Tibial nerve (tissue), 4 donors: ENCODE results near the gene HK3. TPM values are rescaled to one million over a fixed set of nuclear protein-coding genes. Genes with fewer than 3 reads are reported as not detected.

Source experiments
- DNase-seq, 2 donors: peaks; one replicate each; pipeline ENCODE4 v3.0.0-alpha.2; 2019; ENCODE audit warnings: low spot score in 2 of 2
- H3K27ac ChIP-seq, 4 donors: fragments of 200-600 bp; sonication (generic) in 3 of 4; one replicate each; pipeline ENCODE4 v1.5.1; 2017 to 2019; ENCODE audit warnings: mild to moderate bottlenecking in 1 of 4
- H3K27me3 ChIP-seq, 2 donors: fragments of 200-600 bp; sonication (generic) in 1 of 2; one replicate each; pipeline versions ENCODE4 v1.5.1 to v1.6.0; 2017 to 2019
- H3K36me3 ChIP-seq, 3 donors: fragments of 200-600 bp; sonication (generic); one replicate each; pipeline ENCODE4 v1.5.1; 2018 to 2019
- H3K4me1 ChIP-seq, 4 donors: fragments of 200-600 bp; sonication (generic) in 3 of 4; one replicate each; pipeline ENCODE4 v1.5.1; 2017 to 2019
- H3K4me3 ChIP-seq, 4 donors: fragments of 200-600 bp; sonication (generic) in 3 of 4; one replicate each; pipeline ENCODE4 v1.5.1; 2017 to 2019; ENCODE audit warnings: mild to moderate bottlenecking in 1 of 4, moderate library complexity in 1 of 4
- H3K9me3 ChIP-seq, 4 donors: fragments of 200-600 bp; sonication (generic) in 3 of 4; one replicate each; pipeline ENCODE4 v1.5.1; 2017 to 2019
- EP300 ChIP-seq, 2 donors: sonication (generic); formaldehyde crosslinking; IDR thresholded peaks; one replicate each; pipeline ENCODE4 v1.6.1; 2017; ENCODE audit warnings: antibody characterized with exemption in 2 of 2, mild to moderate bottlenecking in 1 of 2
- POLR2A ChIP-seq, 2 donors: fragments of 450-650 bp; IDR thresholded peaks; one replicate each; pipeline ENCODE4 v1.6.1; 2017; ENCODE audit warnings: antibody characterized with exemption in 2 of 2, mild to moderate bottlenecking in 2 of 2, moderate library complexity in 2 of 2
- WGBS, 2 donors: methylation state at CpG; one replicate each; pipeline ENCODE4 v1.1.5; 2018; 5-methylcytosine and 5-hydroxymethylcytosine counted together
- total RNA-seq, 4 donors: library from RNA; depleted of rRNA; stranded (reverse); fragments of >200 nt; gene quantifications; one replicate each; pipeline ENCODE4 v1.1.0, GENCODE V29; 2016
- TF ChIP-seq, protein P1 (sequence below), 5 experiments: fragments of 200-600 bp in 3 of 5; fragments of 450-650 bp in 2 of 5; sonication (generic) in 3 of 5; IDR thresholded peaks; one replicate each; pipeline ENCODE4 v1.5.1; 2016 to 2019; ENCODE audit warnings: antibody characterized with exemption in 5 of 5, mild to moderate bottlenecking in 3 of 5, moderate library complexity in 2 of 5

HK3 gene
- total RNA-seq, 4 donors from 2014 or later, result 6.7 to 24.0 (median 15.0) TPM

DNA sequence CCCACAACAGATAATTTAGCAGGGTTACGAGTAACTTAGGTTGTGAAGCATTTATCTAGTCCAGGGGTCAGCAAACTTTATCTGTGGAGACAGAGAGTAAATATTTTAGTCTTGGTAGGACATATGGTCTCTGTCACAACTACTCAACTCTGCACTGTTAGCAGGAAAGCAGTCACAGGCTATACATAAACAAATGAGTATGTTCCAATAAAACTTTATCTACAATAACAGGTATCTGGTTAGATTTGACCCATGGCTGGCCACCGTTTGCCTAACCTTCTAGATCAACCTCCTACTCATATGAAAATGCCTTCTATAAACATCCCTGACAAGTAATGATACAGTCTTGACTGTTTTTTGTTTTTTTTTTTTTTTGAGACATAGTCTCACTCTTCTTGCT lies 13.0 kb upstream of the HK3 start:
- 83 to 85% methylated on average over 2 of the region's 2 CpGs for WGBS, 2 donors
- TF ChIP-seq, protein P1, sequence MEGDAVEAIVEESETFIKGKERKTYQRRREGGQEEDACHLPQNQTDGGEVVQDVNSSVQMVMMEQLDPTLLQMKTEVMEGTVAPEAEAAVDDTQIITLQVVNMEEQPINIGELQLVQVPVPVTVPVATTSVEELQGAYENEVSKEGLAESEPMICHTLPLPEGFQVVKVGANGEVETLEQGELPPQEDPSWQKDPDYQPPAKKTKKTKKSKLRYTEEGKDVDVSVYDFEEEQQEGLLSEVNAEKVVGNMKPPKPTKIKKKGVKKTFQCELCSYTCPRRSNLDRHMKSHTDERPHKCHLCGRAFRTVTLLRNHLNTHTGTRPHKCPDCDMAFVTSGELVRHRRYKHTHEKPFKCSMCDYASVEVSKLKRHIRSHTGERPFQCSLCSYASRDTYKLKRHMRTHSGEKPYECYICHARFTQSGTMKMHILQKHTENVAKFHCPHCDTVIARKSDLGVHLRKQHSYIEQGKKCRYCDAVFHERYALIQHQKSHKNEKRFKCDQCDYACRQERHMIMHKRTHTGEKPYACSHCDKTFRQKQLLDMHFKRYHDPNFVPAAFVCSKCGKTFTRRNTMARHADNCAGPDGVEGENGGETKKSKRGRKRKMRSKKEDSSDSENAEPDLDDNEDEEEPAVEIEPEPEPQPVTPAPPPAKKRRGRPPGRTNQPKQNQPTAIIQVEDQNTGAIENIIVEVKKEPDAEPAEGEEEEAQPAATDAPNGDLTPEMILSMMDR (IDR thresholded peaks at IDR 0.05), result no peak
- TF ChIP-seq EP300 (IDR thresholded peaks at IDR 0.05), result no peak
- no peak for TF ChIP-seq POLR2A (IDR thresholded peaks at IDR 0.05)
- Histone ChIP-seq H3K36me3 (peaks cover 0 to 29% (median 0%) of the 10 kb centered on the region in 3 donors), H3K4me3 (no peak overlapping the region), H3K27me3 (no peaks in the 10 kb centered on the region), H3K27ac (no peak overlapping the region), H3K9me3 (no peaks in the 10 kb centered on the region), H3K4me1 (no peaks in the 10 kb centered on the region)
- DNase-seq, result no peak

DNA sequence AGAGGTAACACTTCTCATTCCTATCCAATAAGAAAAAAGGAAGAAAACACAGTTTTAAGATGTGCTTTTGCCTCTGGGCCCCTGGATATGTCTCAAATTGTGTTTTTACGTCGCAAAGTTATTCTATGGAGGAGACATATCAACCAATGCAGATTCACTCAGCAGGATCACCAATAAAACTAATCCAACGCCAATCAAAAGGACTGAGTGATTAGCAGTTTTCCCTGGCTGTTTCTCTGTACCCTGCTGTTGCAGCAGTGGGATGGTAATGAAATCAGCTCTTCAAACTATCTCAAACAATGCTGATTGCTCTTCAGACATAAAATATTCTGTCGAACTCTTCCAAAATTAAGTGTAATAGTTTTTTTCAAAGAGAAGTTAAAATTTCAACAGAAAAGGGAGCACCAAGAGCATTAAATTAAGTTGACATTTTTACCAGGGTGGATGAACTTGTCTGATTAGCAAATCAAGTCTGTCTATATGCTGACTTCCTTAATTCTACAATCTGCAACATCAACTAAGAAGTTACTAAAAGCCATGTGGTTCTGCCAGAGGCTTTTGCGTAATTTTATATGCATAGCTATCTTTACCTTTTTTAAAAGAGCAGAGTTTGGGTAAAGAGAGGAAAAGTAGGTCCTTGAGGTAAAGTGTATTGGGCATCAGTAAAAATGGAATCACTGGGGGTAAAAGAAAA lies 9.7 kb upstream of the HK3 start:
- WGBS, 2 donors, result 67 to 79% methylated on average over 5 of the region's 5 CpGs
- H3K4me3 ChIP-seq, result no peak overlapping the region
- no peak for DNase-seq
- peaks cover 3 to 59% (median 7%) of the 10 kb centered on the region in 3 donors for H3K36me3 ChIP-seq
- H3K27ac ChIP-seq, result no peak overlapping the region
- H3K4me1 ChIP-seq, result no peaks in the 10 kb centered on the region
- H3K9me3 ChIP-seq, result no peaks in the 10 kb centered on the region
- TF ChIP-seq EP300 (IDR thresholded peaks at IDR 0.05), result no peak
- TF ChIP-seq, protein P1 (IDR thresholded peaks at IDR 0.05), result no peak
- TF ChIP-seq POLR2A (IDR thresholded peaks at IDR 0.05), result no peak
- H3K27me3 ChIP-seq, result no peaks in the 10 kb centered on the region

DNA sequence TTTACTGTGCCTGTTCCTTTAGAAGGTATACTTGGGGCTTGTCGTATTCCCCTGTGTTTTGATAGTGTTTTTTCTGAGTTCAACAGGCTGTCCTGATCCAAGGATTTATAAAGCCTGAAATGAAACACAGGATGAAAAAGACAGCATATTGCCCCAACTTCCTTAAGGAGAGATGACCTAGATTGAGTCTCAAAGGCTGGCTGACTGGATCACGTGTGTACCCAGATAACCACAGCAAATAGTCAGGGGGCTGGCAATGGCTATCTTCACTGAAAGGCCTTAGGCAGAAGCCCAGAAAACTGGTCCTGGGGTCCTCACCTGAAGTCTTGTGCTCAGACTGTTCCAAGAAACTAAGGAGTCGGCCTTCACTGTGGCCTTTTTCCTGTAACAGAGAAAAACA lies 7.7 kb upstream of the HK3 start:
- Histone ChIP-seq H3K36me3 (peaks cover 3 to 79% (median 7%) of the 10 kb centered on the region in 3 donors), H3K27ac (no peak overlapping the region), H3K4me1 (no peaks in the 10 kb centered on the region), H3K4me3 (no peak overlapping the region), H3K9me3 (no peaks in the 10 kb centered on the region), H3K27me3 (no peaks in the 10 kb centered on the region)
- DNase-seq, result no peak
- WGBS, 2 donors, result 91 to 92% methylated on average over 3 of the region's 3 CpGs
- TF ChIP-seq EP300 (IDR thresholded peaks at IDR 0.05) (no peak), POLR2A (IDR thresholded peaks at IDR 0.05) (no peak)
- TF ChIP-seq, protein P1 (IDR thresholded peaks at IDR 0.05), result no peak

DNA sequence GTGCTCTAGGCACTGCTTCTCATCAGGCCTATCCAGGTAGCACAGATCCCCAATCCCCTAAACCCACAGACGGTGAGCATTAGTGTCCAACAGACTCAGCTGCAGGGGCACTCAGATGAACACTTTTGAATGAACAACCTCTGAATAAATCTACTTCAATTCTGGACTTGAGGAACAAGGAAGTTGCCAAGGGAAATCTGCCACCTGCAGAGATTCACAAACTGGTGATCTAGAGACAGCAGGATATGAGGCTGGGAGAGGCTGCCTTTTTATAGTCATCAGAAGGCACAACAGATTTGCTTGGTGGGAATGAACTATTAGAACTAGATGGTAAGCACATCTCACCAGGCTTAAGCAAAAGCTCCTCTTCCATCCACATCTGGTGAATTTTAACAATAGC lies 7.0 kb upstream of the HK3 start:
- Histone ChIP-seq H3K4me3 (no peak overlapping the region), H3K36me3 (peaks cover 3 to 86% (median 7%) of the 10 kb centered on the region in 3 donors), H3K4me1 (no peaks in the 10 kb centered on the region), H3K9me3 (no peaks in the 10 kb centered on the region), H3K27me3 (no peaks in the 10 kb centered on the region), H3K27ac (no peak overlapping the region)
- WGBS, 2 donors, result 83 to 95% methylated on average over 1 of the region's 1 CpG
- DNase-seq, result no peak
- TF ChIP-seq POLR2A (IDR thresholded peaks at IDR 0.05) (no peak), EP300 (IDR thresholded peaks at IDR 0.05) (no peak)
- TF ChIP-seq, protein P1 (IDR thresholded peaks at IDR 0.05), result no peak

GRCh38 chr5:176904276-176904675 lies 5.1 kb upstream of the HK3 start:
- TF ChIP-seq EP300 (IDR thresholded peaks at IDR 0.05), result no peak
- TF ChIP-seq POLR2A (IDR thresholded peaks at IDR 0.05), result no peak
- TF ChIP-seq, protein P1 (IDR thresholded peaks at IDR 0.05), result no peak
- Histone ChIP-seq H3K4me3 (no peak overlapping the region), H3K27ac (no peak overlapping the region), H3K9me3 (no peaks in the 10 kb centered on the region), H3K36me3 (peaks cover 3 to 79% (median 7%) of the 10 kb centered on the region in 3 donors), H3K27me3 (no peaks in the 10 kb centered on the region), H3K4me1 (peaks cover 0 to 5% (median 1%) of the 10 kb centered on the region in 4 donors)
- DNase-seq, result no peak
- 77 to 80% methylated on average over 3 of the region's 3 CpGs for WGBS, 2 donors
